ENCODE results near the gene CRMP1.

CRMP1 gene

GRCh38 chr4:5888222-5889001 lies 4.5 kb downstream of the CRMP1 start:
- TF ChIP-seq POLR2A (IDR thresholded peaks at IDR 0.05; ENCODE audit: low read length) (no peak), GATA1 (IDR thresholded peaks at IDR 0.05; ENCODE audit: low read depth, low read length) (no peak)

GRCh38 chr4:5887361-5888221 lies 5.3 kb downstream of the CRMP1 start:
- DNase-seq: no peak
- TF ChIP-seq GATA1 (IDR thresholded peaks at IDR 0.05; ENCODE audit: low read depth, low read length) (no peak), POLR2A (IDR thresholded peaks at IDR 0.05; ENCODE audit: low read length) (no peak)

More at GRCh38 chr4:5888222-5889001, 4.5 kb downstream of the CRMP1 start:
- no peak for DNase-seq

- DNase-seq: no peak
- TF ChIP-seq POLR2A (IDR thresholded peaks at IDR 0.05; ENCODE audit: low read length) (no peak), GATA1 (IDR thresholded peaks at IDR 0.05; ENCODE audit: low read depth, low read length) (no peak)
Measured at GRCh38 chr4:5887011-5887360, 5.9 kb downstream of the CRMP1 start.

GRCh38 chr4:5885733-5886132 lies 7.2 kb downstream of the CRMP1 start:
- DNase-seq: no peak
- TF ChIP-seq POLR2A (IDR thresholded peaks at IDR 0.05; ENCODE audit: low read length) (no peak), GATA1 (IDR thresholded peaks at IDR 0.05; ENCODE audit: low read depth, low read length) (no peak)

GRCh38 chr4:5884796-5885195 lies 8.1 kb downstream of the CRMP1 start:
- no peak for TF ChIP-seq POLR2A (IDR thresholded peaks at IDR 0.05; ENCODE audit: low read length)
- TF ChIP-seq GATA1 (IDR thresholded peaks at IDR 0.05; ENCODE audit: low read depth, low read length): no peak
- DNase-seq: no peak

- TF ChIP-seq GATA1 (IDR thresholded peaks at IDR 0.05; ENCODE audit: low read depth, low read length) (no peak), POLR2A (IDR thresholded peaks at IDR 0.05; ENCODE audit: low read length) (no peak)
- DNase-seq: no peak
Measured at GRCh38 chr4:5883916-5884315, 9.0 kb downstream of the CRMP1 start.

- no peak for DNase-seq
- TF ChIP-seq GATA1 (IDR thresholded peaks at IDR 0.05; ENCODE audit: low read depth, low read length) (no peak), POLR2A (IDR thresholded peaks at IDR 0.05; ENCODE audit: low read length) (no peak)
Measured at GRCh38 chr4:5882947-5883346, 9.9 kb downstream of the CRMP1 start.

GRCh38 chr4:5881340-5881739 lies 11.5 kb downstream of the CRMP1 start:
- no peak for TF ChIP-seq GATA1 (IDR thresholded peaks at IDR 0.05; ENCODE audit: low read depth, low read length)
- no peak for TF ChIP-seq POLR2A (IDR thresholded peaks at IDR 0.05; ENCODE audit: low read length)
- DNase-seq: no peak

- TF ChIP-seq GATA1 (IDR thresholded peaks at IDR 0.05; ENCODE audit: low read depth, low read length) (no peak), POLR2A (IDR thresholded peaks at IDR 0.05; ENCODE audit: low read length) (no peak)
- DNase-seq: no peak
Measured at GRCh38 chr4:5878359-5878758, 14.5 kb downstream of the CRMP1 start.

- no peak for DNase-seq
- TF ChIP-seq POLR2A (IDR thresholded peaks at IDR 0.05; ENCODE audit: low read length) (no peak), GATA1 (IDR thresholded peaks at IDR 0.05; ENCODE audit: low read depth, low read length) (no peak)
Measured at GRCh38 chr4:5877392-5877791, 15.5 kb downstream of the CRMP1 start.

GRCh38 chr4:5874811-5875449 lies 18.0 kb downstream of the CRMP1 start:
- no peak for TF ChIP-seq POLR2A (IDR thresholded peaks at IDR 0.05; ENCODE audit: low read length)
- TF ChIP-seq GATA1 (IDR thresholded peaks at IDR 0.05; ENCODE audit: low read depth, low read length): no peak
- no peak for DNase-seq

- TF ChIP-seq GATA1 (IDR thresholded peaks at IDR 0.05; ENCODE audit: low read depth, low read length) (no peak), POLR2A (IDR thresholded peaks at IDR 0.05; ENCODE audit: low read length) (no peak)
- no peak for DNase-seq
Measured at GRCh38 chr4:5870701-5871100, 22.2 kb downstream of the CRMP1 start.

- TF ChIP-seq GATA1 (IDR thresholded peaks at IDR 0.05; ENCODE audit: low read depth, low read length) (no peak), POLR2A (IDR thresholded peaks at IDR 0.05; ENCODE audit: low read length) (no peak)
- DNase-seq: no peak
Measured at GRCh38 chr4:5869966-5870619, 22.8 kb downstream of the CRMP1 start.

GRCh38 chr4:5867866-5868265 lies 25.0 kb downstream of the CRMP1 start:
- DNase-seq: no peak
- TF ChIP-seq POLR2A (IDR thresholded peaks at IDR 0.05; ENCODE audit: low read length) (no peak), GATA1 (IDR thresholded peaks at IDR 0.05; ENCODE audit: low read depth, low read length) (no peak)

Measured in erythroblast (primary cell).